GM19328 (cell line): ENCODE results near the gene SMOC2.
"Not testable (repeated sequence)": the region's sequence is repeated elsewhere in the genome, so short reads cannot be mapped to it uniquely, and the experiment has no call there.

Experiments used
- ATAC-seq: cut with Tn5 transposase; IDR thresholded peaks from one replicate; pipeline ENCODE4 v1.9.1; 2021; ENCODE audit warnings: mild to moderate bottlenecking, moderate library complexity; ENCODE audit not compliant: unreplicated experiment

The SMOC2 gene

GRCh38 chr6:168699631-168700295 is 258.8 kb downstream of the SMOC2 start:
- ATAC-seq, result no peak

GRCh38 chr6:168700880-168701279 is 259.9 kb downstream of the SMOC2 start:
- ATAC-seq, result no peak

GRCh38 chr6:168703990-168704389 is 263.0 kb downstream of the SMOC2 start:
- no peak for ATAC-seq

GRCh38 chr6:168704678-168705077 is 263.7 kb downstream of the SMOC2 start:
- no peak for ATAC-seq

GRCh38 chr6:168705271-168705670 is 264.3 kb downstream of the SMOC2 start:
- ATAC-seq, result not testable (repeated sequence)

DNA sequence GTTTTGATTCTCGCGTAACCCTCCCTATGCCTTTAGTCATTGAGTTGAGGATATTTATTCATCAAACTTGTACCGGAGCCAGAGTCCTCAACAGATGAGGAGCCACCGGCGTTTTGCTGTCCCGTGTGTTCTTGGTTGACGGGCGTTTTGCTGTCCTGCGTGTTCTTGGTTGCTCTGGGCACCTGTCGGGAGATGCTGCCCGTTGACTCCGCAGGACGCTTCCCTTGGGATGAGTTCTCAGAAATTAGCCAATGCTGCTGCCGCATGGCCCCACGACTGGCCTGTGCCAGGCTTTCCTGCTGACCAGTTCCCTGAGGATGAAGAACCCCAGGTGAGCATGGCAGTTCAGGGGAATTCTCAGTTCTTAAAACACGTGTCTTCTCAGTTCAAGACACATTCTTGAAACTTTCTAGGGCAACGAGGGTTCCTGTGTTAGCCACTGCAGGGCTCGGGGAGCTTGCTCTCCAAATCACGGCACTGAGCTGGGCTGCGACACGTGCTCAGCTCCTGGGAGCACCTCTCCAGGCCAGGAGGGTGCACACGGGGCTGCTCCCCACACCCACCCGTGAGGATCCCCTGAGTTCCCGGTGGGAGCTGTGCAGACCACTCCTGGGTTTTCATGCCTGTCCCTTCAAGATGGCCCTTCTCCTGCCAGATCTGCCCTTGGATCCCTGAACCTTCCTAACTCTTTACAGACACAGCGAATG is 265.6 kb downstream of the SMOC2 start:
- no peak for ATAC-seq

GRCh38 chr6:168708526-168708925 is 267.5 kb downstream of the SMOC2 start:
- no peak for ATAC-seq

DNA sequence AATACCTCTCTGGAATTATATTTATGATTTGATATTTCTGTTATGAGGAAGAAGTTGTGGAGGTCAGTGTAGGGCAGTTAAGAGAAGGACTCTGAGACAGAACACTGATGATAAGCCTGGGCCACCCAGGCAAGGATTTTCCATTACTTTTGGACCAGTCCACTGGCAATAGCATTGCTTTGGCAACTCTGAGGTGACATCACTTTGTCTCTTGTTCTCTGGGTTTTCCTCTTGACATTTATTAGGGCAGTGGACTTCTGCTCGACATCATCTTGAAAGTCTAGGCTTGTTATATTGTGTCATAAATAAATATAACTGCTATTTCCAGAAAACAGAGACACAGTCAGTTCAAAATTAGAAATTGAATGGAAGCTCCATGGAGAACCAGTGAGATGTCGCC is 268.0 kb downstream of the SMOC2 start:
- no peak for ATAC-seq

- no peak for ATAC-seq
These were observed 268.4 kb downstream of the SMOC2 start for GRCh38 chr6:168709390-168709789.

DNA sequence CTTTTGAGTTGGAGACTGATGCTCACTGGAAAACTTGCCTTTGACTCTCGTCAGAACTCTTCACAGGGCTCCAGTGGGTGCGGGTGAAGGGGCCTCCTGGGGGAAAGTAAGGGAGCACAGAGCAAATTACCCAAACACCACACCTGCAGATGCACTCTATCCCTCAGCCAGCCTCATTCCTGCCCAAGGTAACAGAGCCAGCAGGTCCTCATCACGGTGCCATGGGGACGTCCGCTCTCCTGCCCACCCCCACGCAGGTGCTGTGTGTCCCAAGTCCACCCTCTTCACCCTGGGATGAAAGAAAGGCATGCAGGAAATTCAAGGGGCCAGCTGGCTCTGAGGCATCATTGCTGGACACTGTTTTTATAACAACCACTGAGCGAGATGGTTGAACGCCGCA is 269.0 kb downstream of the SMOC2 start:
- ATAC-seq, result no peak

- no peak for ATAC-seq
These were observed 270.2 kb downstream of the SMOC2 start for GRCh38 chr6:168711049-168711640.

GRCh38 chr6:168711666-168712300 is 270.8 kb downstream of the SMOC2 start:
- ATAC-seq, result no peak

GRCh38 chr6:168712993-168713392 is 272.0 kb downstream of the SMOC2 start:
- no peak for ATAC-seq

- no peak for ATAC-seq
These were observed 272.9 kb downstream of the SMOC2 start for GRCh38 chr6:168713839-168714238.

DNA sequence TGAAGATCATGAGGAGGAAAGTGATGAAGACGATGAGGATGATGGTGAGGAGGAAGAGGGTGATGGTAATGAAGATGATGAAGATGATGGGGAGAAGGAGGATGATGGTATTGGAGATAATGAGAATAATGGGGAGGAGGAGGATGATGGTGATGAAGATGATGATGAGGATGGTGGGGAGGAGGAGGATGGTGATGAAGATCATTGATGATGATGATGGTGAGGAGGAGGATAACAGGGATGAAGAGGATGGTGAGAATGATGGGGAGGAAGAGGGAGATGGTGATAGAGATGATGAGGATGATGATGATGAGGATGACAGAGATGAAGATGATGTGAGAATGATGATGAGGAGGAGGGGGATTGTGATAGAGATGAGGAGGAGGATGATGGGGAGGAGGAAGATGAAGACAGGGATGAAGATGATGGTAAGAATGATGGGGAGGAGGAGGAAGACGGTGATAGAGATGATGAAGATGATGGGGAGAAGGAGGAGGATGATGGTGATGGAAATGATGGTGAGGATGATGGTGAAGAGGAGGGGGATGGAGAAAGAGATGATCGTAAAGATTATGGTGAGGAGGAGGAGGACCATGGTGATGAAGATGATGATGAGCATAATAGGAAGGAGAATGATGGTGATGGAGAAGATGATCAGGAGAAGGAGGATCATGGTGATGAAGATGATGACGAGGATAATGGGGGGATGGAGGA is 273.7 kb downstream of the SMOC2 start:
- no peak for ATAC-seq

GRCh38 chr6:168715643-168716481 is 274.9 kb downstream of the SMOC2 start:
- ATAC-seq, result no peak

GRCh38 chr6:168716581-168716980 is 275.6 kb downstream of the SMOC2 start:
- no peak for ATAC-seq

DNA sequence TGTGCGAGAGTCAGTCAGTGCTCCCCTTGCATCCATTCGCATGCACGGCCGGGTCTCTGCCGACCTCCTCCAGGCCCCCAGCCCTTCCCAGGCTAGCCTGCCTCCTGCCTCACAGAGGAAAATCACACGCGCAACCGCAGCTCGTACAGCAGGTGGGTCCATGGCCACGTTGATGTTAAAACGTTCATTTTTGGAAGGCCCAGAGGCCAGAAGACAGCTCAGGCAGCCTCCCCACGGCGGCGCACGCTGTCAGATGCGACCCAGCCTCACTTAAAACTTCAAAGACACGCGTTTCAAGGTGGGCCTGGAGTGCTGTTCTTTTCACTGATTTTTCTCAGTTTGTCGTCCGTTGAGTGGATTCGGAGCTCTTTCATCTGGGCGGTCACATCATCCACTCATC is 276.5 kb downstream of the SMOC2 start:
- ATAC-seq, result no peak
